ENCODE measurements around the gene WDR76.
"Not testable (repeated sequence)": the region's sequence is repeated elsewhere in the genome, so short reads cannot be mapped to it uniquely, and the experiment has no call there.

The WDR76 gene

GRCh38 chr15:43815064-43815463, 11.7 kb upstream of the WDR76 start:
- H3K4me3 ChIP-seq (ENCODE audit: control insufficient read depth in 1 of 7, extremely low read depth in 1 of 7, insufficient read depth in 4 of 7, low read depth in 2 of 7, low read length in 6 of 7); H3K4me1 ChIP-seq (ENCODE audit: control extremely low read depth in 1 of 4, control insufficient read depth in 4 of 4, insufficient read depth in 4 of 4, low read length in 3 of 4); H3K9me3 ChIP-seq (ENCODE audit: control extremely low read depth in 1 of 5, control insufficient read depth in 4 of 5, insufficient read depth in 2 of 5, low read depth in 1 of 5, low read length in 4 of 5); H3K27me3 ChIP-seq (replicated peaks in 2 of 5; ENCODE audit: control insufficient read depth in 4 of 5, insufficient read depth in 5 of 5, low read length in 4 of 5); CTCF ChIA-PET; POLR2A ChIA-PET; DNase-seq; H3K27ac ChIP-seq (ENCODE audit: insufficient read depth in 1 of 2, low read depth in 1 of 2, low read length in 2 of 2, poor library complexity in 1 of 2, severe bottlenecking in 2 of 2): not testable (repeated sequence)
- H3K36me3 ChIP-seq (ENCODE audit: control insufficient read depth in 4 of 4, insufficient read depth in 4 of 4, low read length in 3 of 4), result peaks cover 19 to 64% (median 46%) of the 10 kb centered on the region in 4 experiments
- 89% methylated on average over 3 of the region's 5 CpGs for WGBS (ENCODE audit: insufficient coverage)

GRCh38 chr15:43821505-43821904, 5.3 kb upstream of the WDR76 start:
- Histone ChIP-seq H3K27me3 (replicated peaks in 2 of 5; ENCODE audit: control insufficient read depth in 4 of 5, insufficient read depth in 5 of 5, low read length in 4 of 5) (no peaks in the 10 kb centered on the region), H3K27ac (ENCODE audit: insufficient read depth in 1 of 2, low read depth in 1 of 2, low read length in 2 of 2, poor library complexity in 1 of 2, severe bottlenecking in 2 of 2) (no peak overlapping the region), H3K4me1 (ENCODE audit: control extremely low read depth in 1 of 4, control insufficient read depth in 4 of 4, insufficient read depth in 4 of 4, low read length in 3 of 4) (peaks cover 0 to 23% (median 18%) of the 10 kb centered on the region in 4 experiments), H3K36me3 (ENCODE audit: control insufficient read depth in 4 of 4, insufficient read depth in 4 of 4, low read length in 3 of 4) (peaks cover 4 to 16% (median 10%) of the 10 kb centered on the region in 4 experiments), H3K9me3 (ENCODE audit: control extremely low read depth in 1 of 5, control insufficient read depth in 4 of 5, insufficient read depth in 2 of 5, low read depth in 1 of 5, low read length in 4 of 5) (no peaks in the 10 kb centered on the region), H3K4me3 (ENCODE audit: control insufficient read depth in 1 of 7, extremely low read depth in 1 of 7, insufficient read depth in 4 of 7, low read depth in 2 of 7, low read length in 6 of 7) (no peak overlapping the region)
- WGBS (ENCODE audit: insufficient coverage), result no CpG with 5 or more reads among the region's 3 CpGs
- POLR2A ChIA-PET, result interaction anchor here (0.5 to 0.9 kb wide), 2 partner anchors 10 to 44 kb away, joined by 3 to 4 read pairs; no protein-coding TSS in a partner anchor
- DNase-seq, result no peak
- CTCF ChIA-PET, result interaction anchor here (0.6 kb wide), 1 partner anchor 634 kb away, joined by 3 read pairs; no protein-coding TSS in a partner anchor

GRCh38 chr15:43824302-43825246, 2.2 kb upstream of the WDR76 start, which contains the start of gene MFAP1:
TSS of gene MFAP1 (minus strand) at chr15:43824690. CDS start at chr15:43824569, 121 bp downstream.
- Histone ChIP-seq H3K4me1 (ENCODE audit: control extremely low read depth in 1 of 4, control insufficient read depth in 4 of 4, insufficient read depth in 4 of 4, low read length in 3 of 4) (peaks cover 6 to 38% (median 35%) of the 10 kb centered on the region in 4 experiments), H3K27me3 (replicated peaks in 2 of 5; ENCODE audit: control insufficient read depth in 4 of 5, insufficient read depth in 5 of 5, low read length in 4 of 5) (no peaks in the 10 kb centered on the region), H3K4me3 (ENCODE audit: control insufficient read depth in 1 of 7, extremely low read depth in 1 of 7, insufficient read depth in 4 of 7, low read depth in 2 of 7, low read length in 6 of 7) (peak within 1 kb of the TSS; percentile 55 to 99 (median 96)), H3K9me3 (ENCODE audit: control extremely low read depth in 1 of 5, control insufficient read depth in 4 of 5, insufficient read depth in 2 of 5, low read depth in 1 of 5, low read length in 4 of 5) (no peaks in the 10 kb centered on the region), H3K36me3 (ENCODE audit: control insufficient read depth in 4 of 4, insufficient read depth in 4 of 4, low read length in 3 of 4) (peaks cover 0 to 8% (median under 1%) of the 10 kb centered on the region in 4 experiments), H3K27ac (ENCODE audit: insufficient read depth in 1 of 2, low read depth in 1 of 2, low read length in 2 of 2, poor library complexity in 1 of 2, severe bottlenecking in 2 of 2) (peak within 1 kb of the TSS; percentile 94 to 97)
- POLR2A ChIA-PET, result interaction anchor here (0.6 to 1.8 kb wide), 5 partner anchors 13 to 1616 kb away, joined by 3 to 9 read pairs (median 3); partner anchors contain the start of genes HYPK, SERINC4 and VPS39
- CTCF ChIA-PET, result interaction anchor here (1.0 to 1.2 kb wide), 2 partner anchors 24 to 28 kb away, joined by 3 to 4 read pairs; partner anchors contain the start of gene HYPK
- peak; percentile 96 to 98 (median 97) for DNase-seq
- WGBS (ENCODE audit: insufficient coverage), result 7% methylated on average over 43 of the region's 46 CpGs

- Histone ChIP-seq H3K36me3 (ENCODE audit: control insufficient read depth in 4 of 4, insufficient read depth in 4 of 4, low read length in 3 of 4) (peaks cover 0 to 11% (median under 1%) of the 10 kb centered on the region in 4 experiments), H3K4me1 (ENCODE audit: control extremely low read depth in 1 of 4, control insufficient read depth in 4 of 4, insufficient read depth in 4 of 4, low read length in 3 of 4) (peaks cover 6 to 38% (median 35%) of the 10 kb centered on the region in 4 experiments), H3K27ac (ENCODE audit: insufficient read depth in 1 of 2, low read depth in 1 of 2, low read length in 2 of 2, poor library complexity in 1 of 2, severe bottlenecking in 2 of 2) (peak overlapping the region in 1 of 2 experiments; percentile 97)
- POLR2A ChIA-PET, result interaction anchor here (1.8 kb wide), 1 partner anchor 25 kb away, joined by 6 read pairs; the partner anchor contains the start of genes HYPK and SERINC4
- H3K4me3 ChIP-seq (ENCODE audit: control insufficient read depth in 1 of 7, extremely low read depth in 1 of 7, insufficient read depth in 4 of 7, low read depth in 2 of 7, low read length in 6 of 7); DNase-seq; H3K27me3 ChIP-seq (replicated peaks in 2 of 5; ENCODE audit: control insufficient read depth in 4 of 5, insufficient read depth in 5 of 5, low read length in 4 of 5); H3K9me3 ChIP-seq (ENCODE audit: control extremely low read depth in 1 of 5, control insufficient read depth in 4 of 5, insufficient read depth in 2 of 5, low read depth in 1 of 5, low read length in 4 of 5): not testable (repeated sequence)
- CTCF ChIA-PET, result interaction anchor here (1.0 to 1.2 kb wide), 2 partner anchors 25 to 29 kb away, joined by 3 to 4 read pairs; partner anchors contain the start of gene HYPK
- over 99% methylated on average over 11 of the region's 11 CpGs for WGBS (ENCODE audit: insufficient coverage)
Measured at GRCh38 chr15:43825305-43825704, 1.5 kb upstream of the WDR76 start.

GRCh38 chr15:43826029-43826507, 734 bp upstream of the WDR76 start:
- 100% methylated on average over 5 of the region's 11 CpGs for WGBS (ENCODE audit: insufficient coverage)
- H3K27me3 ChIP-seq (replicated peaks in 2 of 5; ENCODE audit: control insufficient read depth in 4 of 5, insufficient read depth in 5 of 5, low read length in 4 of 5), result no peaks in the 10 kb centered on the region
- H3K4me1 ChIP-seq (ENCODE audit: control extremely low read depth in 1 of 4, control insufficient read depth in 4 of 4, insufficient read depth in 4 of 4, low read length in 3 of 4), result peaks cover 6 to 38% (median 35%) of the 10 kb centered on the region in 4 experiments
- H3K27ac ChIP-seq (ENCODE audit: insufficient read depth in 1 of 2, low read depth in 1 of 2, low read length in 2 of 2, poor library complexity in 1 of 2, severe bottlenecking in 2 of 2), result peak overlapping the region in 1 of 2 experiments; percentile 64
- H3K4me3 ChIP-seq (ENCODE audit: control insufficient read depth in 1 of 7, extremely low read depth in 1 of 7, insufficient read depth in 4 of 7, low read depth in 2 of 7, low read length in 6 of 7), result peak overlapping the region in 6 of 7 experiments; percentile 38 to 86 (median 74)
- H3K36me3 ChIP-seq (ENCODE audit: control insufficient read depth in 4 of 4, insufficient read depth in 4 of 4, low read length in 3 of 4), result peaks cover 0 to 8% (median 0%) of the 10 kb centered on the region in 4 experiments
- no peak for DNase-seq
- ChIA-PET POLR2A (no interaction called here), CTCF (no interaction called here)
- no peaks in the 10 kb centered on the region for H3K9me3 ChIP-seq (ENCODE audit: control extremely low read depth in 1 of 5, control insufficient read depth in 4 of 5, insufficient read depth in 2 of 5, low read depth in 1 of 5, low read length in 4 of 5)

GRCh38 chr15:43828061-43828657, 1.4 kb downstream of the WDR76 start:
- Histone ChIP-seq H3K36me3 (ENCODE audit: control insufficient read depth in 4 of 4, insufficient read depth in 4 of 4, low read length in 3 of 4) (peaks cover 0 to 13% (median 0%) of the 10 kb centered on the region in 4 experiments), H3K4me3 (ENCODE audit: control insufficient read depth in 1 of 7, extremely low read depth in 1 of 7, insufficient read depth in 4 of 7, low read depth in 2 of 7, low read length in 6 of 7) (peak overlapping the region in 4 of 7 experiments; percentile 12 to 86 (median 79)), H3K9me3 (ENCODE audit: control extremely low read depth in 1 of 5, control insufficient read depth in 4 of 5, insufficient read depth in 2 of 5, low read depth in 1 of 5, low read length in 4 of 5) (no peaks in the 10 kb centered on the region), H3K4me1 (ENCODE audit: control extremely low read depth in 1 of 4, control insufficient read depth in 4 of 4, insufficient read depth in 4 of 4, low read length in 3 of 4) (peaks cover 6 to 30% (median 30%) of the 10 kb centered on the region in 4 experiments), H3K27ac (ENCODE audit: insufficient read depth in 1 of 2, low read depth in 1 of 2, low read length in 2 of 2, poor library complexity in 1 of 2, severe bottlenecking in 2 of 2) (peak overlapping the region in 1 of 2 experiments; percentile 64), H3K27me3 (replicated peaks in 2 of 5; ENCODE audit: control insufficient read depth in 4 of 5, insufficient read depth in 5 of 5, low read length in 4 of 5) (no peaks in the 10 kb centered on the region)
- WGBS (ENCODE audit: insufficient coverage), result 79% methylated on average over 2 of the region's 6 CpGs
- DNase-seq, result peak in 2 of 3 donors; percentile 8 to 14
- ChIA-PET POLR2A (no interaction called here), CTCF (interaction anchor here (1.1 to 1.4 kb wide), 2 partner anchors 9 to 23 kb away, joined by 3 read pairs; no protein-coding TSS in a partner anchor)

All from common myeloid progenitor, CD34-positive (primary cell).